HEK293 (cell line): ENCODE measurements around the gene AKAP11.

Experiments used
- CTCF ChIA-PET: fragments of 350-600 bp; formaldehyde crosslinking; extraction: SDS; loops from one replicate; lab custom pipeline; 2021; ENCODE audit warnings: antibody characterized with exemption; lab: Yijun Ruan, JAX
- POLR2A ChIA-PET: fragments of 300-600 bp; formaldehyde crosslinking; extraction: SDS; loops from one replicate; lab custom pipeline; 2020; ENCODE audit warnings: antibody characterized with exemption, inconsistent platforms; lab: Yijun Ruan, JAX
- H3K27ac ChIP-seq: fragments of 200-500 bp; sonication (Bioruptor generic); 2 replicates; pipeline ENCODE4 v1.5.1; 2014; ENCODE audit warnings: low read depth, low read length, control low read depth, inconsistent platforms; ENCODE audit errors: extremely low read depth
- H3K36me3 ChIP-seq, 2 experiments: fragments of 200-500 bp in 1 of 2; sonication (Bioruptor generic) in 1 of 2; 1 replicate in 1 of 2; 2 replicates in 1 of 2; pipeline ENCODE4 v1.5.1; 2014 to 2017; ENCODE audit warnings: inconsistent platforms in 2 of 2, low read length in 2 of 2; ENCODE audit not compliant: control insufficient read depth in 2 of 2, insufficient read depth in 1 of 2
- H3K4me1 ChIP-seq: fragments of 200-500 bp; sonication (Bioruptor generic); 2 replicates; pipeline ENCODE4 v1.5.1; 2014; ENCODE audit warnings: mild to moderate bottlenecking, low read length, inconsistent platforms; ENCODE audit not compliant: control insufficient read depth, insufficient read depth
- H3K4me3 ChIP-seq: 2 replicates; pipeline ENCODE4 v1.5.1; 2011; ENCODE audit warnings: low read depth, mild to moderate bottlenecking, control low read depth, low read length, moderate library complexity
- H3K9me3 ChIP-seq: fragments of 200-500 bp; sonication (Bioruptor generic); 2 replicates; pipeline ENCODE4 v1.5.1; 2014; ENCODE audit warnings: low read depth, low read length, inconsistent platforms; ENCODE audit not compliant: control insufficient read depth, insufficient read depth
- GLI2 ChIP-seq: fragments of 450-650 bp; formaldehyde crosslinking; IDR thresholded peaks from 2 replicates; pipeline ENCODE4; 2017; ENCODE audit warnings: missing biosample characterization, missing genetic modification characterization, low read depth, borderline replicate concordance
- INSM2 ChIP-seq: fragments of 450-650 bp; formaldehyde crosslinking; IDR thresholded peaks from 2 replicates; pipeline ENCODE4 v1.5.1; 2016; ENCODE audit warnings: missing biosample characterization, missing genetic modification characterization
- KLF16 ChIP-seq: fragments of 450-650 bp; formaldehyde crosslinking; IDR thresholded peaks from 2 replicates; pipeline ENCODE4 v1.5.1; 2017; ENCODE audit warnings: missing biosample characterization, missing genetic modification characterization
- REPIN1 ChIP-seq: fragments of 450-650 bp; formaldehyde crosslinking; IDR thresholded peaks from 2 replicates; pipeline ENCODE4 v1.5.1; 2017; ENCODE audit warnings: missing biosample characterization, missing genetic modification characterization, low read depth
- ZFHX2 ChIP-seq: fragments of 450-650 bp; formaldehyde crosslinking; conservative IDR thresholded peaks from 2 replicates; pipeline ENCODE4 v1.5.1; 2016; ENCODE audit warnings: missing biosample characterization, missing genetic modification characterization
- ZNF184 ChIP-seq: fragments of 450-650 bp; IDR thresholded peaks from 2 replicates; pipeline ENCODE4 v1.5.1; 2018; ENCODE audit warnings: missing biosample characterization, mild to moderate bottlenecking, missing genetic modification characterization
- ZNF23 ChIP-seq: fragments of 450-650 bp; formaldehyde crosslinking; IDR thresholded peaks from 2 replicates; pipeline ENCODE4 v1.5.1; 2016; ENCODE audit warnings: missing biosample characterization, missing genetic modification characterization, borderline replicate concordance
- ZNF354C ChIP-seq: fragments of 450-650 bp; formaldehyde crosslinking; IDR thresholded peaks from 2 replicates; pipeline ENCODE4 v1.5.1; 2016; ENCODE audit warnings: missing biosample characterization, missing genetic modification characterization, low read depth, borderline replicate concordance
- ZNF394 ChIP-seq: fragments of 450-650 bp; formaldehyde crosslinking; IDR thresholded peaks from 2 replicates; pipeline ENCODE4 v1.5.1; 2016; ENCODE audit warnings: missing biosample characterization, missing genetic modification characterization, mild to moderate bottlenecking, moderate library complexity, borderline replicate concordance
- ZNF416 ChIP-seq: fragments of 450-650 bp; formaldehyde crosslinking; IDR thresholded peaks from 2 replicates; pipeline ENCODE4 v1.5.1; 2016; ENCODE audit warnings: missing biosample characterization, missing genetic modification characterization
- ZNF571 ChIP-seq: fragments of 450-650 bp; formaldehyde crosslinking; IDR thresholded peaks from 2 replicates; pipeline ENCODE4 v1.5.0; 2017; ENCODE audit warnings: missing biosample characterization, missing genetic modification characterization
- ZNF664 ChIP-seq: fragments of 450-650 bp; formaldehyde crosslinking; IDR thresholded peaks from 2 replicates; pipeline ENCODE4 v1.5.1; 2016; ENCODE audit warnings: missing biosample characterization, missing genetic modification characterization
- TF ChIP-seq, protein P1 (sequence below): fragments of 450-650 bp; formaldehyde crosslinking; IDR thresholded peaks from 2 replicates; pipeline ENCODE4 v1.5.1; 2017; ENCODE audit warnings: missing biosample characterization, missing genetic modification characterization
- TF ChIP-seq, protein P2 (sequence below): fragments of 450-650 bp; formaldehyde crosslinking; IDR thresholded peaks from 2 replicates; pipeline ENCODE4 v1.5.1; 2016; ENCODE audit warnings: missing biosample characterization, missing genetic modification characterization
- TF ChIP-seq, protein P3 (sequence below): fragments of 450-650 bp; formaldehyde crosslinking; IDR thresholded peaks from 2 replicates; pipeline ENCODE4 v1.5.1; 2016; ENCODE audit warnings: missing biosample characterization, missing genetic modification characterization, borderline replicate concordance
- TF ChIP-seq, protein P4 (sequence below): fragments of 450-650 bp; formaldehyde crosslinking; IDR thresholded peaks from 2 replicates; pipeline ENCODE4 v1.5.1; 2016; ENCODE audit warnings: missing biosample characterization, missing genetic modification characterization
- TF ChIP-seq, protein P5 (sequence below): fragments of 450-650 bp; formaldehyde crosslinking; IDR thresholded peaks from 2 replicates; pipeline ENCODE4 v1.5.1; 2016; ENCODE audit warnings: missing biosample characterization, missing genetic modification characterization
- TF ChIP-seq, protein P6 (sequence below): fragments of 450-650 bp; formaldehyde crosslinking; IDR thresholded peaks from 2 replicates; pipeline ENCODE4 v1.5.1; 2017; ENCODE audit warnings: missing biosample characterization, missing genetic modification characterization

AKAP11 gene

DNA sequence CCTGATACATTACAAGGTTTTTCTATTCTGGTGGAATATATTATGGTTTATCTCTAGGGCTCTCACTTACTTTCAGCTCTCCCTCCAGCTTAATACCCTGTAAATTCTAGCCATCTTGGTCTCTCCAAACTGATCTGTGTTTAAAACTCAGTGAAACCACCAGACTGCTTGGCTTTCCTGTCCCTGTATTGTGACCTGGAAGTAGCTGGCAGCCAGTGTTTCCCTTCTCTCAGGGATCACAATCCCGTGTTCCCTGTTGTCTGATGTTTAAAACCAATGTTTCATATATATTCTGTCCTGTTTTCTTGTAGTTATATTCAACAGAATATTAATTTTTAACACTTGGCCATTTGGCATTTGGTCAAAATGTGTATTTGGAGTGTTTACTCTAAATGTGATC, 8.0 kb downstream of the AKAP11 start (continued):
- no peak for TF ChIP-seq ZNF664 (tag by site-specific recombination)
- TF ChIP-seq KLF16 (tag by site-specific recombination), result no peak
- TF ChIP-seq ZNF571 (tag by site-specific recombination), result no peak
- TF ChIP-seq GLI2 (tag by site-specific recombination), result no peak
- TF ChIP-seq, protein P1, sequence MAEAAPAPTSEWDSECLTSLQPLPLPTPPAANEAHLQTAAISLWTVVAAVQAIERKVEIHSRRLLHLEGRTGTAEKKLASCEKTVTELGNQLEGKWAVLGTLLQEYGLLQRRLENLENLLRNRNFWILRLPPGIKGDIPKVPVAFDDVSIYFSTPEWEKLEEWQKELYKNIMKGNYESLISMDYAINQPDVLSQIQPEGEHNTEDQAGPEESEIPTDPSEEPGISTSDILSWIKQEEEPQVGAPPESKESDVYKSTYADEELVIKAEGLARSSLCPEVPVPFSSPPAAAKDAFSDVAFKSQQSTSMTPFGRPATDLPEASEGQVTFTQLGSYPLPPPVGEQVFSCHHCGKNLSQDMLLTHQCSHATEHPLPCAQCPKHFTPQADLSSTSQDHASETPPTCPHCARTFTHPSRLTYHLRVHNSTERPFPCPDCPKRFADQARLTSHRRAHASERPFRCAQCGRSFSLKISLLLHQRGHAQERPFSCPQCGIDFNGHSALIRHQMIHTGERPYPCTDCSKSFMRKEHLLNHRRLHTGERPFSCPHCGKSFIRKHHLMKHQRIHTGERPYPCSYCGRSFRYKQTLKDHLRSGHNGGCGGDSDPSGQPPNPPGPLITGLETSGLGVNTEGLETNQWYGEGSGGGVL (tag by site-specific recombination), result no peak
- TF ChIP-seq, protein P2, sequence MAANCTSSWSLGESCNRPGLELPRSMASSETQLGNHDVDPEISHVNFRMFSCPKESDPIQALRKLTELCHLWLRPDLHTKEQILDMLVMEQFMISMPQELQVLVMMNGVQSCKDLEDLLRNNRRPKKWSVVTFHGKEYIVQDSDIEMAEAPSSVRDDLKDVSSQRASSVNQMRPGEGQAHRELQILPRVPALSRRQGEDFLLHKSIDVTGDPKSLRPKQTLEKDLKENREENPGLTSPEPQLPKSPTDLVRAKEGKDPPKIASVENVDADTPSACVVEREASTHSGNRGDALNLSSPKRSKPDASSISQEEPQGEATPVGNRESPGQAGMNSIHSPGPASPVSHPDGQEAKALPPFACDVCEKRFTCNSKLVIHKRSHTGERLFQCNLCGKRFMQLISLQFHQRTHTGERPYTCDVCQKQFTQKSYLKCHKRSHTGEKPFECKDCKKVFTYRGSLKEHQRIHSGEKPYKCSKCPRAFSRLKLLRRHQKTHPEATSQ (tag by site-specific recombination), result no peak
- TF ChIP-seq, protein P3, sequence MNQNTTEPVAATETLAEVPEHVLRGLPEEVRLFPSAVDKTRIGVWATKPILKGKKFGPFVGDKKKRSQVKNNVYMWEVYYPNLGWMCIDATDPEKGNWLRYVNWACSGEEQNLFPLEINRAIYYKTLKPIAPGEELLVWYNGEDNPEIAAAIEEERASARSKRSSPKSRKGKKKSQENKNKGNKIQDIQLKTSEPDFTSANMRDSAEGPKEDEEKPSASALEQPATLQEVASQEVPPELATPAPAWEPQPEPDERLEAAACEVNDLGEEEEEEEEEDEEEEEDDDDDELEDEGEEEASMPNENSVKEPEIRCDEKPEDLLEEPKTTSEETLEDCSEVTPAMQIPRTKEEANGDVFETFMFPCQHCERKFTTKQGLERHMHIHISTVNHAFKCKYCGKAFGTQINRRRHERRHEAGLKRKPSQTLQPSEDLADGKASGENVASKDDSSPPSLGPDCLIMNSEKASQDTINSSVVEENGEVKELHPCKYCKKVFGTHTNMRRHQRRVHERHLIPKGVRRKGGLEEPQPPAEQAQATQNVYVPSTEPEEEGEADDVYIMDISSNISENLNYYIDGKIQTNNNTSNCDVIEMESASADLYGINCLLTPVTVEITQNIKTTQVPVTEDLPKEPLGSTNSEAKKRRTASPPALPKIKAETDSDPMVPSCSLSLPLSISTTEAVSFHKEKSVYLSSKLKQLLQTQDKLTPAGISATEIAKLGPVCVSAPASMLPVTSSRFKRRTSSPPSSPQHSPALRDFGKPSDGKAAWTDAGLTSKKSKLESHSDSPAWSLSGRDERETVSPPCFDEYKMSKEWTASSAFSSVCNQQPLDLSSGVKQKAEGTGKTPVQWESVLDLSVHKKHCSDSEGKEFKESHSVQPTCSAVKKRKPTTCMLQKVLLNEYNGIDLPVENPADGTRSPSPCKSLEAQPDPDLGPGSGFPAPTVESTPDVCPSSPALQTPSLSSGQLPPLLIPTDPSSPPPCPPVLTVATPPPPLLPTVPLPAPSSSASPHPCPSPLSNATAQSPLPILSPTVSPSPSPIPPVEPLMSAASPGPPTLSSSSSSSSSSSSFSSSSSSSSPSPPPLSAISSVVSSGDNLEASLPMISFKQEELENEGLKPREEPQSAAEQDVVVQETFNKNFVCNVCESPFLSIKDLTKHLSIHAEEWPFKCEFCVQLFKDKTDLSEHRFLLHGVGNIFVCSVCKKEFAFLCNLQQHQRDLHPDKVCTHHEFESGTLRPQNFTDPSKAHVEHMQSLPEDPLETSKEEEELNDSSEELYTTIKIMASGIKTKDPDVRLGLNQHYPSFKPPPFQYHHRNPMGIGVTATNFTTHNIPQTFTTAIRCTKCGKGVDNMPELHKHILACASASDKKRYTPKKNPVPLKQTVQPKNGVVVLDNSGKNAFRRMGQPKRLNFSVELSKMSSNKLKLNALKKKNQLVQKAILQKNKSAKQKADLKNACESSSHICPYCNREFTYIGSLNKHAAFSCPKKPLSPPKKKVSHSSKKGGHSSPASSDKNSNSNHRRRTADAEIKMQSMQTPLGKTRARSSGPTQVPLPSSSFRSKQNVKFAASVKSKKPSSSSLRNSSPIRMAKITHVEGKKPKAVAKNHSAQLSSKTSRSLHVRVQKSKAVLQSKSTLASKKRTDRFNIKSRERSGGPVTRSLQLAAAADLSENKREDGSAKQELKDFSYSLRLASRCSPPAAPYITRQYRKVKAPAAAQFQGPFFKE (tag by site-specific recombination), result no peak
- no peak for TF ChIP-seq ZNF184
- TF ChIP-seq, all 188 proteins: peak for 0

GRCh38 chr13:42280537-42280936, 8.6 kb downstream of the AKAP11 start:
- no peaks in the 10 kb centered on the region for H3K9me3 ChIP-seq
- no peak overlapping the region for H3K27ac ChIP-seq
- H3K4me1 ChIP-seq, result peaks cover 8% of the 10 kb centered on the region
- CTCF ChIA-PET, result no interaction called here
- H3K36me3 ChIP-seq, result no peaks in the 10 kb centered on the region
- TF ChIP-seq, protein P4, sequence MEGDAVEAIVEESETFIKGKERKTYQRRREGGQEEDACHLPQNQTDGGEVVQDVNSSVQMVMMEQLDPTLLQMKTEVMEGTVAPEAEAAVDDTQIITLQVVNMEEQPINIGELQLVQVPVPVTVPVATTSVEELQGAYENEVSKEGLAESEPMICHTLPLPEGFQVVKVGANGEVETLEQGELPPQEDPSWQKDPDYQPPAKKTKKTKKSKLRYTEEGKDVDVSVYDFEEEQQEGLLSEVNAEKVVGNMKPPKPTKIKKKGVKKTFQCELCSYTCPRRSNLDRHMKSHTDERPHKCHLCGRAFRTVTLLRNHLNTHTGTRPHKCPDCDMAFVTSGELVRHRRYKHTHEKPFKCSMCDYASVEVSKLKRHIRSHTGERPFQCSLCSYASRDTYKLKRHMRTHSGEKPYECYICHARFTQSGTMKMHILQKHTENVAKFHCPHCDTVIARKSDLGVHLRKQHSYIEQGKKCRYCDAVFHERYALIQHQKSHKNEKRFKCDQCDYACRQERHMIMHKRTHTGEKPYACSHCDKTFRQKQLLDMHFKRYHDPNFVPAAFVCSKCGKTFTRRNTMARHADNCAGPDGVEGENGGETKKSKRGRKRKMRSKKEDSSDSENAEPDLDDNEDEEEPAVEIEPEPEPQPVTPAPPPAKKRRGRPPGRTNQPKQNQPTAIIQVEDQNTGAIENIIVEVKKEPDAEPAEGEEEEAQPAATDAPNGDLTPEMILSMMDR, result no peak
- TF ChIP-seq INSM2 (tag by site-specific recombination), result no peak
- no peak for TF ChIP-seq ZNF354C (tag by site-specific recombination)
- no peak for TF ChIP-seq ZNF184
- TF ChIP-seq ZFHX2 (tag by site-specific recombination), result no peak
- TF ChIP-seq, protein P5, sequence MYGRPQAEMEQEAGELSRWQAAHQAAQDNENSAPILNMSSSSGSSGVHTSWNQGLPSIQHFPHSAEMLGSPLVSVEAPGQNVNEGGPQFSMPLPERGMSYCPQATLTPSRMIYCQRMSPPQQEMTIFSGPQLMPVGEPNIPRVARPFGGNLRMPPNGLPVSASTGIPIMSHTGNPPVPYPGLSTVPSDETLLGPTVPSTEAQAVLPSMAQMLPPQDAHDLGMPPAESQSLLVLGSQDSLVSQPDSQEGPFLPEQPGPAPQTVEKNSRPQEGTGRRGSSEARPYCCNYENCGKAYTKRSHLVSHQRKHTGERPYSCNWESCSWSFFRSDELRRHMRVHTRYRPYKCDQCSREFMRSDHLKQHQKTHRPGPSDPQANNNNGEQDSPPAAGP (tag by site-specific recombination), result 0 out of 2 replicates have a peak, but pooled peaks have one; percentile 42
- TF ChIP-seq, protein P6, sequence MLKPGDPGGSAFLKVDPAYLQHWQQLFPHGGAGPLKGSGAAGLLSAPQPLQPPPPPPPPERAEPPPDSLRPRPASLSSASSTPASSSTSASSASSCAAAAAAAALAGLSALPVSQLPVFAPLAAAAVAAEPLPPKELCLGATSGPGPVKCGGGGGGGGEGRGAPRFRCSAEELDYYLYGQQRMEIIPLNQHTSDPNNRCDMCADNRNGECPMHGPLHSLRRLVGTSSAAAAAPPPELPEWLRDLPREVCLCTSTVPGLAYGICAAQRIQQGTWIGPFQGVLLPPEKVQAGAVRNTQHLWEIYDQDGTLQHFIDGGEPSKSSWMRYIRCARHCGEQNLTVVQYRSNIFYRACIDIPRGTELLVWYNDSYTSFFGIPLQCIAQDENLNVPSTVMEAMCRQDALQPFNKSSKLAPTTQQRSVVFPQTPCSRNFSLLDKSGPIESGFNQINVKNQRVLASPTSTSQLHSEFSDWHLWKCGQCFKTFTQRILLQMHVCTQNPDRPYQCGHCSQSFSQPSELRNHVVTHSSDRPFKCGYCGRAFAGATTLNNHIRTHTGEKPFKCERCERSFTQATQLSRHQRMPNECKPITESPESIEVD (tag by site-specific recombination), result 0 out of 2 replicates have a peak, but pooled peaks have one; percentile 15
- no peak for TF ChIP-seq ZNF394 (tag by site-specific recombination)
- no peak for TF ChIP-seq REPIN1 (tag by site-specific recombination)
- no peak for TF ChIP-seq ZNF23 (tag by site-specific recombination)
- TF ChIP-seq ZNF416 (tag by site-specific recombination), result no peak
- POLR2A ChIA-PET, result no interaction called here
- H3K4me3 ChIP-seq, result no peak overlapping the region
